Measurements from ENCODE around the gene UBASH3A. TPM values are rescaled to one million over a fixed set of nuclear protein-coding genes. Genes with fewer than 3 reads are reported as not detected.

Gene UBASH3A
- total and polyA plus RNA-seq, 2 donors (not counting 1 experiment from before 2014, with no cell fraction given): 0.12 to 0.33 TPM

DNA sequence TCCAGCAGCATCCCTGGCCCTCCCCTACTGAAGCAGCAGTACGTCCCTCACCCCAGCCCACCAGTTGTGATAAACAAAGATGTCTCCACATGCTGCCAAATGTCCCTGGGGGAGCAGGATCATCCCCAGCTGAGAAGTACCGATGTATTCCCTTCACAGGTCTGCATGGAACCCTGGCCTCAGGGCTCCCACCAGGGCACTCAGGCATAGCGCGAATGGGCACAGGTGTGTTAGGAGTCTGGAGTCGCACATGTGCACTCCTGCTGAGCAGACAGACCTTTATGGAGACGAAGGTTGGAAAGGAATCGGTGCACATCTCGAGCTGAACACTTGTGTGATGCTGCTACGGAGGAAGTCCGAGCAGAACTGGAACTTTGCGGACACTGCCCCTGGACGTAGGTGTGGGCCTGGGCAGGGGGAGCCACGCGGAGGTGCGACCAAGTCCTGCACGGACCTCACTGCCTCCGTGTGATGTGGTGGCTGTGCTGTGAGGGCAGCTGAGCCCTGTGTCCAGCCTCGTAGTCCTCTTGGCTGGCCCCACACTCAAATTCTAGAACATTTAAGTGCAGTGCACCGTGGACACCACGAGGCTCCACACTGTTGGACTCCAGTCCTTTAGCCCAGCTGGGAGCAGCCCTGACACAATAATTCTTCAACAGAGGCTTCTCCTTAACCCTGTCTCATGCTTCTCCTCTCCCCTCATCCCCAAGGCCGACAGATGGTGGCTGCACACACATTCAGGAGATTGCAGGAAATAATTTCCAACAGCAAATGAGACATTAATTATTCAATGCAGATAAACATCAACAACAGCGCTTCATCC lies 48.9 kb downstream of the UBASH3A start:
- H3K4me2 ChIP-seq (replicated peaks; ENCODE audit: low read depth, low read length, poor library complexity, severe bottlenecking): no peak overlapping the region
- Mint-ChIP-seq H3K4me3 (no peak overlapping the region), H3K27me3 (peaks cover 3% of the 10 kb centered on the region), H3K9me3 (ENCODE audit: insufficient read depth) (no peaks in the 10 kb centered on the region), H3K4me1 (peaks cover 6% of the 10 kb centered on the region), H3K27ac (no peak overlapping the region)
- no peaks in the 10 kb centered on the region for H3K79me2 ChIP-seq (ENCODE audit: control insufficient read depth, insufficient read depth, low read length)
- POLR2A ChIA-PET: no interaction called here
- H3K27ac ChIP-seq (ENCODE audit: low read length in 2 of 2): no peak overlapping the region
- peaks cover 0 to 12% (median 2%) of the 10 kb centered on the region in 4 experiments for H3K27me3 ChIP-seq (replicated peaks in 1 of 4; ENCODE audit: control extremely low read depth in 1 of 4, control insufficient read depth in 3 of 4, insufficient read depth in 4 of 4, low read length in 3 of 4)
- no peaks in the 10 kb centered on the region for H4K20me1 ChIP-seq (ENCODE audit: control insufficient read depth, insufficient read depth, low read length, poor library complexity, severe bottlenecking)
- no peak overlapping the region for H2AFZ ChIP-seq (ENCODE audit: insufficient read depth, low read depth, low read length, poor library complexity, severe bottlenecking)
- no peaks in the 10 kb centered on the region for H3K9me3 ChIP-seq (ENCODE audit: control extremely low read depth in 1 of 3, control insufficient read depth in 2 of 3, insufficient read depth in 1 of 3, low read length in 2 of 3)
- TF ChIP-seq EZH2 (IDR thresholded peaks at IDR 0.05; ENCODE audit: borderline replicate concordance, insufficient read depth, low read depth, low read length, poor library complexity, severe bottlenecking): no peak
- TF ChIP-seq, protein P1, sequence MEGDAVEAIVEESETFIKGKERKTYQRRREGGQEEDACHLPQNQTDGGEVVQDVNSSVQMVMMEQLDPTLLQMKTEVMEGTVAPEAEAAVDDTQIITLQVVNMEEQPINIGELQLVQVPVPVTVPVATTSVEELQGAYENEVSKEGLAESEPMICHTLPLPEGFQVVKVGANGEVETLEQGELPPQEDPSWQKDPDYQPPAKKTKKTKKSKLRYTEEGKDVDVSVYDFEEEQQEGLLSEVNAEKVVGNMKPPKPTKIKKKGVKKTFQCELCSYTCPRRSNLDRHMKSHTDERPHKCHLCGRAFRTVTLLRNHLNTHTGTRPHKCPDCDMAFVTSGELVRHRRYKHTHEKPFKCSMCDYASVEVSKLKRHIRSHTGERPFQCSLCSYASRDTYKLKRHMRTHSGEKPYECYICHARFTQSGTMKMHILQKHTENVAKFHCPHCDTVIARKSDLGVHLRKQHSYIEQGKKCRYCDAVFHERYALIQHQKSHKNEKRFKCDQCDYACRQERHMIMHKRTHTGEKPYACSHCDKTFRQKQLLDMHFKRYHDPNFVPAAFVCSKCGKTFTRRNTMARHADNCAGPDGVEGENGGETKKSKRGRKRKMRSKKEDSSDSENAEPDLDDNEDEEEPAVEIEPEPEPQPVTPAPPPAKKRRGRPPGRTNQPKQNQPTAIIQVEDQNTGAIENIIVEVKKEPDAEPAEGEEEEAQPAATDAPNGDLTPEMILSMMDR (IDR thresholded peaks at IDR 0.05): no peak
- intact Hi-C loops (cut with micrococcal nuclease): no loop called here
- H3K4me3 ChIP-seq (ENCODE audit: control extremely low read depth in 1 of 5, extremely low read depth in 1 of 5, insufficient read depth in 1 of 5, low read depth in 2 of 5, low read length in 4 of 5): no peak overlapping the region
- CTCF ChIA-PET: interaction anchor here (1.4 to 3.8 kb wide), 3 partner anchors 84 to 143 kb away, joined by 4 to 29 read pairs (median 6); no protein-coding TSS in a partner anchor
- H3K9ac ChIP-seq (ENCODE audit: low read length): no peak overlapping the region
- no peak for ATAC-seq (ENCODE audit: low read depth)
- H3K36me3 ChIP-seq (replicated peaks in 1 of 2; ENCODE audit: control extremely low read depth in 1 of 2, control insufficient read depth in 1 of 2, extremely low read depth in 1 of 2, insufficient read depth in 2 of 2, low read length in 1 of 2): no peaks in the 10 kb centered on the region
- 89% methylated on average over 21 of the region's 22 CpGs for WGBS (ENCODE audit: insufficient coverage)
- H3K4me1 ChIP-seq (ENCODE audit: control insufficient read depth in 2 of 2, insufficient read depth in 2 of 2, low read length in 2 of 2): peaks cover 0 to 9% of the 10 kb centered on the region in 2 donors
- DNase-seq: no peak

Measured in B cell (primary cell).